Endometrial microvascular endothelial cells (primary cell): ENCODE results near the gene APOE. TPM values are rescaled to one million over a fixed set of nuclear protein-coding genes. Genes with fewer than 3 reads are reported as not detected.
"Not testable (repeated sequence)": the region's sequence is repeated elsewhere in the genome, so short reads cannot be mapped to it uniquely, and the experiment has no call there.

Source experiments
- in situ Hi-C: cut with HindIII; loops from 2 replicates; pipeline ENCODE4 v1.10.0; 2017; ENCODE audit warnings: low sequenced_read_pairs, low pct_unique_long_range_greater_than_20kb; ENCODE audit errors: inconsistent ontology term
- total RNA-seq: library from RNA; depleted of rRNA; stranded (reverse); fragments of >200 nt; gene quantifications from one replicate; pipeline ENCODE4 v1.2.3, GENCODE V29; 2015; ENCODE audit errors: inconsistent ontology term

The APOE gene
- total RNA-seq, result 0.09 TPM

DNA sequence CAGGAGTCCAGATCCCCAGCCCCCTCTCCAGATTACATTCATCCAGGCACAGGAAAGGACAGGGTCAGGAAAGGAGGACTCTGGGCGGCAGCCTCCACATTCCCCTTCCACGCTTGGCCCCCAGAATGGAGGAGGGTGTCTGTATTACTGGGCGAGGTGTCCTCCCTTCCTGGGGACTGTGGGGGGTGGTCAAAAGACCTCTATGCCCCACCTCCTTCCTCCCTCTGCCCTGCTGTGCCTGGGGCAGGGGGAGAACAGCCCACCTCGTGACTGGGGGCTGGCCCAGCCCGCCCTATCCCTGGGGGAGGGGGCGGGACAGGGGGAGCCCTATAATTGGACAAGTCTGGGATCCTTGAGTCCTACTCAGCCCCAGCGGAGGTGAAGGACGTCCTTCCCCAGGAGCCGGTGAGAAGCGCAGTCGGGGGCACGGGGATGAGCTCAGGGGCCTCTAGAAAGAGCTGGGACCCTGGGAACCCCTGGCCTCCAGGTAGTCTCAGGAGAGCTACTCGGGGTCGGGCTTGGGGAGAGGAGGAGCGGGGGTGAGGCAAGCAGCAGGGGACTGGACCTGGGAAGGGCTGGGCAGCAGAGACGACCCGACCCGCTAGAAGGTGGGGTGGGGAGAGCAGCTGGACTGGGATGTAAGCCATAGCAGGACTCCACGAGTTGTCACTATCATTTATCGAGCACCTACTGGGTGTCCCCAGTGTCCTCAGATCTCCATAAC, at the start of gene APOE:
APOE (plus strand) TSS at position 360 of the 724 bp plus-strand sequence. CDS start 829 bp downstream, outside the sequence.
- in situ Hi-C loops, result no loop called here

DNA sequence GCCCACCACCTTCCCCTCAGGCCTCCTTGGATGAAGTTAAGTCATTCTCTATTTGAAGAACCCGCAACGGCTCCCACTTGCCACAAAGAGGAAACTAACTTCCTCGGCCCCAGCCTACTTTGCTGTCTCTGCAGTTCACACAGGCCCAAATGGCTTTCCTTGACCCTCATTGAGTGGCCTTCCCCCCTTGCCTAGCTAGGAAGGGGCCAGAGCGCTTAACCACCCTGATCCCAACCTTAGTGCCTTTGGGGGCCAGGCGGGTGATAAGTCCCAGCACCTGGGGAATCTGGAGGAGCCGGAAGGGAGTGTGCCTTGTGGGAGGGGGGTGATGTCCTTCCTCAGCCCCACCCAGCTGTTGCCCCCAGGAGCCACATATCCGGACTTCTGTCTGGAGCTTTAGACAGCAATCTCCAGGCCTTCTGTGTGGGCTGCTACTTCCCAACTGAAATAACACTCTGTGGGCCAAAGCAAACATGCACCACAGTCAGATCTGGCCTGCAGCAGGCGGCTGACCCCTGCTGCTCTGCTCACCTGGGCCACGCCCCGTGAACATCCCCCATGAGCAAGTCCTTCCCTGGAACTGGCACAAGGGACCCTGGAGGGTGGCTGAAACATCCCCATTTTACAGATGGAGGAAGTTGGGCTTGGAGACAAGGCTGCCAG, 49.0 kb upstream of the APOE start:
- in situ Hi-C loops, result no loop called here

GRCh38 chr19:44857837-44858236, 47.8 kb upstream of the APOE start:
- in situ Hi-C loops, result no loop called here

DNA sequence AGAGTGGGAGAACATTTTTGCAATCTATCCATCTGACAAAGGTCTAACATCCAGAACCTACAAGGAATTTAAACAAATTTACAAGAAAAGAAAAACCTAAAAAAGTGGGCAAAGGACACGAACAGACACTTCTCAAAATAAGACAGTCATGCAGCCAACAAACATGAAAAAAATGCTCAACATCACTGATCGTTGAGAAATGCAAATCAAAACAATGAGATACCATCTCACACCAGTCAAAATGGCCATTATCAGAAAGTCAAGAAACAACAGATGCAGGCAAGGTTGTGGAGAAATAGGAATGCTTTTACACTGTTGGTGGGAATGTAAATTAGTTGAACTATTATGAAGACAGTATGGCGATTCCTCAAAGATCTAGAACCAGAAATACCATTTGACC, 44.0 kb upstream of the APOE start:
- in situ Hi-C loops, result not testable (repeated sequence)

- in situ Hi-C loops, result no loop called here
These were observed 41.6 kb upstream of the APOE start for GRCh38 chr19:44863990-44864389.

GRCh38 chr19:44865196-44865767, 40.3 kb upstream of the APOE start:
- in situ Hi-C loops, result no loop called here

- in situ Hi-C loops, result no loop called here
These were observed 38.9 kb upstream of the APOE start for GRCh38 chr19:44866664-44867063.

DNA sequence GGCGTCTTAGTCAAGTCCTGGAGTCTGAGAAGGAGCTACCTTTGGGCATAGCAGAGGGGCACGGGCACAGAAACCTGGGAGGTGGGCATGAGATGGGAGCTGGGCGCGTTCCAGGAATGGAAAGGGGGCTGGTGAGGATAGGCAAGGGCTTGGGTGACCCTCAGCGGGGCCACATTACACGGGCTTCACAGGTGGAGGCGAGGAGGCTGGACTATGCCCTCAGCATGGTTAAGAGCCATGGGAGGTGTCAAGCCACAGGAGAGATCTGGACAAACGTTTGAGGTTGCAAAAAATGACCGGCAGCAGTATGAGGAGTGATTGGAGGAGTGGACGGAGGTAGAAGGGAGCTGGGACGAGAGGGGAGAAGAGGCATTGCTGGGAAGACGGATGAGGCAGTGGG, 38.0 kb upstream of the APOE start:
- in situ Hi-C loops, result no loop called here

- in situ Hi-C loops, result no loop called here
These were observed 35.7 kb upstream of the APOE start for GRCh38 chr19:44869733-44870470.

DNA sequence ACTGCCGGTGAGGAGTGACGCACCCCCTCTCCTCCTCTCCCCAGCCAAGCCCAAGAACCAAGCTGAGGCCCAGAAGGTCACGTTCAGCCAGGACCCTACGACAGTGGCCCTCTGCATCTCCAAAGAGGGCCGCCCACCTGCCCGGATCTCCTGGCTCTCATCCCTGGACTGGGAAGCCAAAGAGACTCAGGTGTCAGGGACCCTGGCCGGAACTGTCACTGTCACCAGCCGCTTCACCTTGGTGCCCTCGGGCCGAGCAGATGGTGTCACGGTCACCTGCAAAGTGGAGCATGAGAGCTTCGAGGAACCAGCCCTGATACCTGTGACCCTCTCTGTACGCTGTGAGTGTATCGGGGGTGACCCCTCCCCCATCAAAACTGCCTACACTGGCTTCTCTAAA, 33.8 kb upstream of the APOE start:
- in situ Hi-C loops, result no loop called here

DNA sequence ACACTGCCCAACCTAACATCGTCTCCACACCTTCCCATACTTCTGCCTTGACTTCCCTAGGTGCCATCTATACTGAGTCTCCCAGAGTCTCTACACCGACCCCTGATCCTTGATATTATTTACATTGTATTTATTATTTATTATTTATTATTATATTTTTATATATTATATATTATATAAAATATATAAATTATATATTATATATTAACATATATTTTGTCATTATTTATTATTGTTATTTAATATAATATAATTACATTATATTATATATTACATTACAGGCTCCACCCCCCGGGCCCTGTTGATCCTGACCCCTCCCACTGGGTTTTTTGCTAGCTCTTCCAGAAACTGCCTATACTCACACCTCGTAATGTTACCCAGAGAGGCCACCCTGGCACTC, 32.9 kb upstream of the APOE start:
- in situ Hi-C loops, result no loop called here

GRCh38 chr19:44874317-44874716, 31.3 kb upstream of the APOE start:
- in situ Hi-C loops, result no loop called here

- in situ Hi-C loops, result no loop called here
These were observed 29.7 kb upstream of the APOE start for GRCh38 chr19:44875666-44876451.

DNA sequence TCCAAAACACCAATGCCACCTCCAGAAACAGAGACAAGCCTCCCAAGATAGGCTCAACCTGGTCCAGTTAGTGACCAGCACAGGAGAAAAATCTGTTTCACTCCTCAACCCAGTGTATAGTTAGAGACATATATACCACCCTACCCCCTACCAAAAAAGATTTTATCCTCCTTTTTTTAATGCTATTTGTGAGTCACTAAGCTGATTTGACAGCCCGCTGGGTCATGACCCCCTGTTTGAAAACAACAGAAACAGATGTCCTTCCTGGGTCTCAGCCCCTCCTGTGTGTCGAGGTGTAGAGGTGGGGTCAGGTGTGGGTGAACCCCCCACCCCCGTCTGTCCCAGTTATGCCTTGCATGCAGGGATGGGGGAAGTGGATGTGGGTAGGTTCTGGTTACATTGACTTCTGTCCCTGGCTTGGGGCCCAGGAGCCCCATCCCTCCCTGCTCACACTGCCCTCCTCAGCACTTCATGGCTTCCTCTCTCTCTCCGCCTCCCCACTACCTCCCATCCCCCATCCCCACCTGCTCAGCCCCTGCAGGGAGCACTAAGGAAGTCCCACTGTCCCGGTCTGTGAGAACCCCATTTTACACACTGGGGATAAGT, 28.6 kb upstream of the APOE start:
- in situ Hi-C loops, result no loop called here

- in situ Hi-C loops, result no loop called here
These were observed 27.3 kb upstream of the APOE start for GRCh38 chr19:44878120-44878865.

- in situ Hi-C loops, result no loop called here
These were observed 26.1 kb upstream of the APOE start for GRCh38 chr19:44879309-44880065.

GRCh38 chr19:44882063-44882462, 23.5 kb upstream of the APOE start:
- in situ Hi-C loops, result no loop called here
